CD4-positive, alpha-beta memory T cell (primary cell): Measurements from ENCODE around the gene GSTO2. TPM values are rescaled to one million over a fixed set of nuclear protein-coding genes. Genes with fewer than 3 reads are reported as not detected.
A peak's percentile ranks its signal among the peaks of the same experiment; 100 is the strongest.

Experiments
- CTCF ChIA-PET: fragments of 350-600 bp; sonication (Branson Sonifier 250); formaldehyde crosslinking; loops from one replicate; lab custom pipeline; 2021; ENCODE audit warnings: inconsistent platforms; ENCODE audit not compliant: partially characterized antibody; lab: Charles Lee
- POLR2A ChIA-PET: fragments of 350-600 bp; sonication (Branson Sonifier 250); formaldehyde crosslinking; loops from one replicate; lab custom pipeline; 2021; ENCODE audit not compliant: partially characterized antibody; lab: Charles Lee
- DNase-seq, 5 donors: peaks; one replicate each; pipeline versions ENCODE4 v3.0.0 to v3.0.0-alpha.2; 2020 to 2022; ENCODE audit warnings: mixed read lengths in 1 of 5
- H3K27ac ChIP-seq: one replicate; pipeline ENCODE4 v1.7.0; 2013; ENCODE audit warnings: low read depth, low read length
- H3K27me3 ChIP-seq: 2 replicates; pipeline ENCODE4 v1.7.0; 2013; ENCODE audit warnings: mild to moderate bottlenecking, low read length, moderate library complexity; ENCODE audit not compliant: insufficient read depth
- H3K36me3 ChIP-seq: 2 replicates; pipeline ENCODE4 v1.7.0; 2013; ENCODE audit warnings: mild to moderate bottlenecking, low read length, moderate library complexity; ENCODE audit not compliant: insufficient read depth
- H3K4me1 ChIP-seq: 2 replicates; pipeline ENCODE4 v1.7.0; 2013; ENCODE audit warnings: mild to moderate bottlenecking, low read length, moderate library complexity; ENCODE audit not compliant: insufficient read depth
- H3K4me3 ChIP-seq, 2 donors: one replicate each; pipeline ENCODE4 v1.7.0; 2013; ENCODE audit warnings: low read length in 2 of 2, mild to moderate bottlenecking in 1 of 2
- H3K9me3 ChIP-seq, 2 donors: one replicate each; pipeline ENCODE4 v1.7.0; 2013; ENCODE audit warnings: low read length in 2 of 2, control low read depth in 1 of 2; ENCODE audit not compliant: control insufficient read depth in 1 of 2
- H3K27ac Mint-ChIP-seq, 7 donors: one replicate each; pipeline ENCODE4 v1.8.0; 2020 to 2021; ENCODE audit warnings: mixed read lengths in 7 of 7, mild to moderate bottlenecking in 6 of 7, inconsistent platforms in 3 of 7, moderate library complexity in 3 of 7
- H3K27me3 Mint-ChIP-seq, 2 donors: one replicate each; pipeline ENCODE4 v1.8.0; 2020 to 2021; ENCODE audit warnings: mixed read lengths in 2 of 2
- H3K36me3 Mint-ChIP-seq, 2 donors: one replicate each; pipeline ENCODE4 v1.8.0; 2020 to 2021; ENCODE audit warnings: mixed read lengths in 2 of 2, inconsistent platforms in 1 of 2, mild to moderate bottlenecking in 1 of 2
- H3K4me1 Mint-ChIP-seq, 4 donors: one replicate each; pipeline ENCODE4 v1.8.0; 2020 to 2021; ENCODE audit warnings: mixed read lengths in 4 of 4, mild to moderate bottlenecking in 1 of 4
- H3K4me3 Mint-ChIP-seq, 8 donors: one replicate each; pipeline ENCODE4 v1.8.0; 2020 to 2021; ENCODE audit warnings: mixed read lengths in 8 of 8, mild to moderate bottlenecking in 7 of 8, moderate library complexity in 6 of 8, inconsistent platforms in 3 of 8
- H3K9me3 Mint-ChIP-seq, 8 donors: one replicate each; pipeline ENCODE4 v1.8.0; 2020 to 2021; ENCODE audit warnings: mixed read lengths in 8 of 8, mild to moderate bottlenecking in 5 of 8, inconsistent platforms in 3 of 8, moderate library complexity in 1 of 8
- intact Hi-C: fragments of 100-400 bp; cut with micrococcal nuclease; formaldehyde crosslinking; loops from one replicate; pipeline ENCODE4 v1.15.1; 2023
- polyA plus RNA-seq, 2 donors: library from polyadenylated mRNA; unstranded; fragments of 300-500 nt; fragmentation: Illumina TruSeq; gene quantifications; one replicate each; pipeline ENCODE4 v1.2.3, GENCODE V29; 2021
- total RNA-seq, 2 experiments: library from RNA; stranded (reverse); gene quantifications; one replicate each; pipeline ENCODE4 v1.2.3, GENCODE V29; 2021

Gene GSTO2
- total and polyA plus RNA-seq, 4 experiments from 2014 or later: 0.94 to 2.3 (median 1.4) TPM

- H3K4me3 ChIP-seq: no peak overlapping the region
- no peaks in the 10 kb centered on the region for H3K27me3 Mint-ChIP-seq
- H3K27me3 ChIP-seq: no peaks in the 10 kb centered on the region
- H3K36me3 ChIP-seq: peaks cover 32% of the 10 kb centered on the region
- no peaks in the 10 kb centered on the region for H3K9me3 ChIP-seq
- no peak overlapping the region for H3K4me3 Mint-ChIP-seq
- peaks cover 85% of the 10 kb centered on the region for H3K4me1 ChIP-seq
- no peak for DNase-seq
- H3K27ac Mint-ChIP-seq: peak overlapping the region in 2 of 7 donors; percentile 44 to 49
- H3K27ac ChIP-seq: no peak overlapping the region
- no peaks in the 10 kb centered on the region for H3K9me3 Mint-ChIP-seq
- ChIA-PET CTCF (interaction anchor here (1.8 to 7.0 kb wide), 2 partner anchors 8 to 11 kb away, joined by 4 to 52 read pairs; no protein-coding TSS in a partner anchor), POLR2A (interaction anchor here (3.8 kb wide), 1 partner anchor 11 kb away, joined by 15 read pairs; the partner anchor contains the start of gene GSTO1)
- peaks cover 50 to 88% (median 69%) of the 10 kb centered on the region in 4 donors for H3K4me1 Mint-ChIP-seq
- intact Hi-C loops: loop anchor here (5.0 kb wide), 2 partner anchors 297 to 867 kb away; partner anchors contain the start of genes ATP5MK, PDCD11 and SLK
- peaks cover 42 to 72% of the 10 kb centered on the region in 2 donors for H3K36me3 Mint-ChIP-seq
Measured at GRCh38 chr10:104264783-104265182, 4.2 kb upstream of the GSTO2 start.

GRCh38 chr10:104267721-104268404, 1.1 kb upstream of the GSTO2 start:
- H3K27ac Mint-ChIP-seq: peak overlapping the region; percentile 91 to 99 (median 96)
- peaks cover 25 to 48% of the 10 kb centered on the region in 2 donors for H3K36me3 Mint-ChIP-seq
- ChIA-PET POLR2A (interaction anchor here (1.6 to 4.3 kb wide), 3 partner anchors 10 to 86 kb away, joined by 7 to 59 read pairs (median 10); partner anchors contain the start of genes CFAP58 and GSTO1), CTCF (interaction anchor here (1.4 to 1.9 kb wide), 2 partner anchors 11 to 24 kb away, joined by 3 to 4 read pairs; no protein-coding TSS in a partner anchor)
- Histone ChIP-seq H3K27me3 (no peaks in the 10 kb centered on the region), H3K4me3 (peak overlapping the region; percentile 67 to 89), H3K36me3 (peaks cover 19% of the 10 kb centered on the region), H3K9me3 (no peaks in the 10 kb centered on the region), H3K27ac (peak overlapping the region; percentile 90), H3K4me1 (peaks cover 58% of the 10 kb centered on the region)
- H3K9me3 Mint-ChIP-seq: no peaks in the 10 kb centered on the region
- DNase-seq: no peak
- no peaks in the 10 kb centered on the region for H3K27me3 Mint-ChIP-seq
- peaks cover 32 to 62% (median 44%) of the 10 kb centered on the region in 4 donors for H3K4me1 Mint-ChIP-seq
- peak overlapping the region; percentile 91 to 96 (median 92) for H3K4me3 Mint-ChIP-seq
- intact Hi-C loops: loop anchor here (1.0 to 5.0 kb wide), 6 partner anchors 12 to 379 kb away; partner anchors contain the start of genes CFAP43, ITPRIP and SLK

DNA sequence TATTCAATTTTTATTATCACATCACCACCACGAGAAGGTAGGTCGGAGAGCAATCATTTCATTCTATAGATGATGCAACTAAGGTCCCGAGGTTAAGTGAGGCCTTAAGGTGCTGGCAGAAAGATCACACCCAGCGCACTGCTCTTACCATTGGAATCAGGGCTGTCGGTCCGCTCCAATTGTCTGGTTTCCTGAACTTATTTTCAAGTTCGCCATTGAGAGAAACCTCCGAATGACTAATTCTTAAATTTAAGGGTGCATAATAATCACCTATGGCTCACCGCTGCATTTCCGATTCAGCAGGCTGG, 625 bp upstream of the GSTO2 start:
- Mint-ChIP-seq H3K4me3 (peak overlapping the region; percentile 91 to 96 (median 92)), H3K27me3 (no peaks in the 10 kb centered on the region), H3K27ac (peak overlapping the region; percentile 91 to 99 (median 96)), H3K36me3 (peaks cover 25 to 47% of the 10 kb centered on the region in 2 donors), H3K4me1 (peaks cover 32 to 62% (median 44%) of the 10 kb centered on the region in 4 donors), H3K9me3 (no peaks in the 10 kb centered on the region)
- Histone ChIP-seq H3K27me3 (no peaks in the 10 kb centered on the region), H3K36me3 (peaks cover 14% of the 10 kb centered on the region), H3K4me3 (peak overlapping the region; percentile 67 to 89), H3K9me3 (no peaks in the 10 kb centered on the region), H3K27ac (peak overlapping the region; percentile 90), H3K4me1 (peaks cover 55% of the 10 kb centered on the region)
- POLR2A ChIA-PET: interaction anchor here (0.7 to 4.3 kb wide), 11 partner anchors 10 to 684 kb away, joined by 4 to 59 read pairs (median 6); partner anchors contain the start of genes CFAP43, CFAP58, GSTO1 and ITPRIP
- intact Hi-C loops: loop anchor here (1.0 to 5.0 kb wide), 6 partner anchors 12 to 380 kb away; partner anchors contain the start of genes CFAP43, ITPRIP and SLK
- DNase-seq: no peak
- CTCF ChIA-PET: interaction anchor here (0.7 kb wide), 1 partner anchor 24 kb away, joined by 3 read pairs; no protein-coding TSS in a partner anchor

DNA sequence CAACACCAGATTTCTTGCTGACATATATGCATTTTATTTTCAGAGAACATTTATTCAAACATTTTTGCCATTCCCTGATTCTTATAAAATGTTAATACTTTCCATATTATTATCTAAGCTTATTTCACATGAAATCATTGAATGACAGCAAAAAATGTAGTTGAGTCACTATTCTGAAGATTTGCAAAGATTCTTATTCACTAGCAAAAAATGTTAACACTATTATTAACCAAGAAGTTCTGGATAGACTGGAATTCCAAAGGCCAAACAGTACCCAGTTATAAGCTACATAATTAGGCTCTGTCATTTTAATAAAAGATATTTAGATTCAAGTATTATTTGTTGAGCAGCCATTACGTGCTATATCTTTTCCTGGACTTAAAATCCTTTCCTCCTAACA, 4.3 kb downstream of the GSTO2 start:
- H3K4me1 ChIP-seq: peaks cover 17% of the 10 kb centered on the region
- POLR2A ChIA-PET: interaction anchor here (0.6 to 2.4 kb wide), 4 partner anchors 12 to 80 kb away, joined by 3 to 12 read pairs (median 10); partner anchors contain the start of genes CFAP58 and GSTO1
- Mint-ChIP-seq H3K4me3 (no peak overlapping the region), H3K27me3 (peaks cover 5 to 10% of the 10 kb centered on the region in 2 donors), H3K36me3 (peaks cover 2 to 8% of the 10 kb centered on the region in 2 donors), H3K27ac (no peak overlapping the region), H3K4me1 (peaks cover 3 to 16% (median 6%) of the 10 kb centered on the region in 4 donors), H3K9me3 (no peaks in the 10 kb centered on the region)
- no peaks in the 10 kb centered on the region for H3K36me3 ChIP-seq
- no peaks in the 10 kb centered on the region for H3K9me3 ChIP-seq
- no peaks in the 10 kb centered on the region for H3K27me3 ChIP-seq
- no peak overlapping the region for H3K4me3 ChIP-seq
- intact Hi-C loops: no loop called here
- CTCF ChIA-PET: interaction anchor here (0.9 to 9.2 kb wide), 19 partner anchors 10 to 560 kb away, joined by 3 to 202 read pairs (median 14); partner anchors contain the start of genes CFAP43, CFAP58, GSTO1 and ITPRIP
- H3K27ac ChIP-seq: no peak overlapping the region
- no peak for DNase-seq

GRCh38 chr10:104273899-104274575, 5.1 kb downstream of the GSTO2 start:
- no peaks in the 10 kb centered on the region for H3K9me3 Mint-ChIP-seq
- H3K27ac ChIP-seq: no peak overlapping the region
- CTCF ChIA-PET: interaction anchor here (0.9 to 9.2 kb wide), 38 partner anchors 7 to 575 kb away, joined by 3 to 202 read pairs (median 5); partner anchors contain the start of genes CFAP43, CFAP58, GSTO1 and ITPRIP
- H3K4me3 Mint-ChIP-seq: peak overlapping the region in 2 of 8 donors; percentile 53 to 66
- intact Hi-C loops: no loop called here
- POLR2A ChIA-PET: interaction anchor here (0.9 to 2.4 kb wide), 7 partner anchors 11 to 65 kb away, joined by 3 to 12 read pairs (median 5); partner anchors contain the start of gene GSTO1
- H3K36me3 Mint-ChIP-seq: peaks cover 0 to 2% of the 10 kb centered on the region in 2 donors
- H3K27me3 Mint-ChIP-seq: peaks cover 9 to 10% of the 10 kb centered on the region in 2 donors
- H3K9me3 ChIP-seq: no peaks in the 10 kb centered on the region
- H3K27me3 ChIP-seq: no peaks in the 10 kb centered on the region
- peaks cover 3 to 8% (median 3%) of the 10 kb centered on the region in 4 donors for H3K4me1 Mint-ChIP-seq
- no peak overlapping the region for H3K27ac Mint-ChIP-seq
- H3K4me1 ChIP-seq: peaks cover 17% of the 10 kb centered on the region
- H3K36me3 ChIP-seq: no peaks in the 10 kb centered on the region
- H3K4me3 ChIP-seq: no peak overlapping the region
- no peak for DNase-seq

DNA sequence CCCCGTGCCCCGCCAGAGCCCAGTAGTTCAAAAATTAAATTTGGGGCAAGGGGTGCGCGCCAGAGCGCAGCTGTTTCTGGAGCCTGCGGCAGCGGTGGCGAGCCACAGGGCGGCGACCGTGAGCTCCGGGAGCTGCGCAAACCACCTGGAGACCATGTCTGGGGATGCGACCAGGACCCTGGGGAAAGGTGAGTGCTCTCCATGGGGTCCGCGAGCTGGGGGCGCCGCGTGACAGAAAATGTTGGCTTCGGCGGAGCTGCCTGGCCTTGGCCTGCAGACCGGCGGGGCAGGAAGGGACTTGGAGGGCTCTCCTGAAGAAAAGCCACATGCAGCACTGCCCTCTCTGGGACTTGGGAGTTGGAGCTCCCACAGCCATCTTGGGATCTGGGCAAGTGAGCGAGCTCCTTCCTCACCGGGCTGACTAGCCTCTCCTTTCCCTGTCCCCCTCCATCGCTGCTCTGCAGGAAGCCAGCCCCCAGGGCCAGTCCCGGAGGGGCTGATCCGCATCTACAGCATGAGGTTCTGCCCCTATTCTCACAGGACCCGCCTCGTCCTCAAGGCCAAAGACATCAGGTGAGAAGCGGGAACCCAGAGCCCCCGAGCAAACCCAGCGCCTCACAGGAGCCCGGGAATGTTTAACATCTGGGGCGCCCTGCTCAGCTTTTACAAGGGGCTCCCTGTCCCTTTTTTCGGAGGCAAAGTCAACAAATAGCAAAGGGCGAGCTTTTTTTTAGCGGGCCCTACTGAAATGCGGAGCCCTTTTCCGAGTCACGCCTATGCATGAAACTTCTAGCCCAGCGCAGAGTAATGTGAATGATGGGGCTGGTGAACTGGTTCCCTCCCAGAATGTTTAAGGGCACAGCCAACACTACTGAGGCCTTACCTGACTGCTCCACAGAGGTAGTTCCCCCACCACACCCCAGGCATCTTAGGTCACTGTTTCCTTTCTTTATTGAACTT, 6.1 kb downstream of the GSTO2 start:
- no peak overlapping the region for H3K4me3 ChIP-seq
- intact Hi-C loops: no loop called here
- peak overlapping the region in 6 of 8 donors; percentile 10 to 71 (median 54) for H3K4me3 Mint-ChIP-seq

More for the DNA sequence above, 6.1 kb downstream of the GSTO2 start:
- Histone ChIP-seq H3K4me1 (peaks cover 11% of the 10 kb centered on the region), H3K27ac (no peak overlapping the region), H3K36me3 (no peaks in the 10 kb centered on the region), H3K27me3 (no peaks in the 10 kb centered on the region), H3K9me3 (no peaks in the 10 kb centered on the region)
- peaks cover 9 to 10% of the 10 kb centered on the region in 2 donors for H3K27me3 Mint-ChIP-seq
- peak overlapping the region in 1 of 7 donors; percentile 35 for H3K27ac Mint-ChIP-seq
- CTCF ChIA-PET: interaction anchor here (0.7 to 9.2 kb wide), 43 partner anchors 8 to 576 kb away, joined by 3 to 202 read pairs (median 5); partner anchors contain the start of genes CFAP43, CFAP58, GSTO1 and ITPRIP
- H3K36me3 Mint-ChIP-seq: no peaks in the 10 kb centered on the region
- H3K4me1 Mint-ChIP-seq: no peaks in the 10 kb centered on the region
- no peaks in the 10 kb centered on the region for H3K9me3 Mint-ChIP-seq
- DNase-seq: peak in 3 of 5 donors; percentile 36 to 43 (median 40)
- POLR2A ChIA-PET: interaction anchor here (0.9 to 2.4 kb wide), 7 partner anchors 11 to 64 kb away, joined by 3 to 12 read pairs (median 5); partner anchors contain the start of gene GSTO1
